ENCODE measurements around the gene SLC4A11. TPM values are rescaled to one million over a fixed set of nuclear protein-coding genes. Genes with fewer than 3 reads are reported as not detected.

Gene SLC4A11
- total RNA-seq, 4 donors from 2014 or later, result 26.3 to 133 (median 85.8) TPM

DNA sequence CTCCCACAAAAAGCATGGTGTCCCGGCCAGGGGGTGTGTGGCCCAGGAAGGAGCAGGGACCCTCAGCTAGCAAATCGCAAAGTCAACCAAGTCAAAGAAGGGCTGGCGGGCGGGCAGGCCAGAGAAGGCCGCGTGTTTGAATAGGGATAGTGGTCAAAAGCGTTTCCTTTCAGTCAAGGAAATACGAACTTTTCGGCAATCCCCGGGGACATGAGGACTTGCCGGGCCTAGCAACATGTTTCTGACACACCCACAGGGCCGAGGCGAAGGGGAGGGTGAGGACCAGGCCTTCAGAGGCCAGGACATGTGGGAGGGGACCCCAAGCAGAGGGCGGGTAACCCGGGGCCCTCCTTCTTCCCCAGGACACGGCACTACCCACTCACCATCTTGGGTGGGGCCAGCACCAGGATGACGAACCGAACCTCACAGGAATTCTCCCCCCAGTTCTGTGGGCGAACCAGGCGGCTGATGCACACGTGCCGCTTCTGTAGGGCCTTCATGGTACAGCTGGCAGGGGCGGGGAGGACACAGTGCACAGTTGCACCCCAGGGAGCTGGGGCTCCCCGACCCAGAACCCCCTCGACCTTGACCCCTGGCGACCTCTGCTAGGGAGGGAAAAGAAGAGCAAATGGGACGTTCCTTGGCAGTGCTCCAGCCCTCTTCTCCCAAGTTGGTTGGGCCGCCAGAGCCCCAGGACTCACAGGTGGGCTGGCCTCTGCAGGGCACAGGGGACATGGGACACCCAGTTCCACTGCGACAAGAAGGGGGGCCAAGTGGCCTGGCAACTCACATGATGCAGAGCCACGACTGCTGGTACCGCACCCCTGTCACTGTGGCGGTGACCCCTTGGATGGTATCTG, 5.6 kb downstream of the SLC4A11 start:
- peaks cover 13 to 24% of the 10 kb centered on the region in 2 donors for H3K36me3 ChIP-seq
- H3K27ac ChIP-seq, result no peak overlapping the region
- intact Hi-C loops (cut with DNase I), result no loop called here
- no peak for DNase-seq
- TF ChIP-seq, protein P1, sequence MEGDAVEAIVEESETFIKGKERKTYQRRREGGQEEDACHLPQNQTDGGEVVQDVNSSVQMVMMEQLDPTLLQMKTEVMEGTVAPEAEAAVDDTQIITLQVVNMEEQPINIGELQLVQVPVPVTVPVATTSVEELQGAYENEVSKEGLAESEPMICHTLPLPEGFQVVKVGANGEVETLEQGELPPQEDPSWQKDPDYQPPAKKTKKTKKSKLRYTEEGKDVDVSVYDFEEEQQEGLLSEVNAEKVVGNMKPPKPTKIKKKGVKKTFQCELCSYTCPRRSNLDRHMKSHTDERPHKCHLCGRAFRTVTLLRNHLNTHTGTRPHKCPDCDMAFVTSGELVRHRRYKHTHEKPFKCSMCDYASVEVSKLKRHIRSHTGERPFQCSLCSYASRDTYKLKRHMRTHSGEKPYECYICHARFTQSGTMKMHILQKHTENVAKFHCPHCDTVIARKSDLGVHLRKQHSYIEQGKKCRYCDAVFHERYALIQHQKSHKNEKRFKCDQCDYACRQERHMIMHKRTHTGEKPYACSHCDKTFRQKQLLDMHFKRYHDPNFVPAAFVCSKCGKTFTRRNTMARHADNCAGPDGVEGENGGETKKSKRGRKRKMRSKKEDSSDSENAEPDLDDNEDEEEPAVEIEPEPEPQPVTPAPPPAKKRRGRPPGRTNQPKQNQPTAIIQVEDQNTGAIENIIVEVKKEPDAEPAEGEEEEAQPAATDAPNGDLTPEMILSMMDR (IDR thresholded peaks at IDR 0.05), result no peak
- TF ChIP-seq POLR2A (IDR thresholded peaks at IDR 0.05), result no peak
- H3K4me3 ChIP-seq (replicated peaks in 1 of 3), result no peak overlapping the region
- no peaks in the 10 kb centered on the region for H3K27me3 ChIP-seq
- WGBS, 2 donors, result 83 to 90% methylated on average over 20 to 26 of the region's 32 CpGs
- H3K4me1 ChIP-seq, result peaks cover 9 to 28% of the 10 kb centered on the region in 2 donors
- H3K9me3 ChIP-seq, result no peaks in the 10 kb centered on the region

DNA sequence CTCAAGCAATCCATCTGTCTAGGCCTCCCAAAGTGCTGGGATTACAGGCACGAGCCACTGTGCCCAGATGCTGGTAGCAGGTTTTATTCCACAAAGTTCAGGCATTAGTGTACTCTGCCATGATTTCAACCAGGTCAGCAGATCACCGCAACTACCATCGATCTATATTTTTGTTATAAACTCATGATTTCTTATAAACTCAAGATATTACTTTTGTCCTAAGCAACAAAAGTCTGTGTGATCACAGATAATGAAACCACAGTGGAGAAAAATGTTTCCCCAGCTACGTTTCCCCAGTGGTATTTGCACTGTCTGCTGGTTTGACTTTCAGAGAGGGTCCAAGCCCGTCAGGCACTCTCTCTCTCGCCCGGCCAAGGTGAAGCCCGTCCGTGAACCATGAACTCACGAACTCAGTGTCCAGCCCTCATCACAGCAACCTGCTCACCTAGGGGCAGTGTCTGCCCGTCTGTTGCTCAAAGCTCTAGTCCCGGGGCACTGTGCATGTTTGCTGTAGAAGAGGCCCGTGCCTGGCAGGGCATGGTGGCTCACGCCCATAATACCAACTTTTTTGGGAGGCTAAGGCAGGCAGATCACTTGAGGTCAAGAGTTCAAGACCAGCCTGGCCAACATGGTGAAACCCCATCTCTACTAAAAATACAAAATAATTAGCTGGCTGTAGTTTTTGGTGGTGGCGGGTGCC, 7.0 kb downstream of the SLC4A11 start:
- Histone ChIP-seq H3K4me1 (peaks cover 0 to 15% of the 10 kb centered on the region in 2 donors), H3K27me3 (no peaks in the 10 kb centered on the region), H3K27ac (no peak overlapping the region), H3K4me3 (replicated peaks in 1 of 3) (no peak overlapping the region), H3K36me3 (peaks cover 13 to 29% of the 10 kb centered on the region in 2 donors), H3K9me3 (no peaks in the 10 kb centered on the region)
- TF ChIP-seq, protein P1 (IDR thresholded peaks at IDR 0.05), result no peak
- TF ChIP-seq POLR2A (IDR thresholded peaks at IDR 0.05), result no peak
- WGBS, 2 donors, result 93 to 97% methylated on average over 15 of the region's 15 CpGs
- DNase-seq, result no peak
- intact Hi-C loops (cut with DNase I), result no loop called here

DNA sequence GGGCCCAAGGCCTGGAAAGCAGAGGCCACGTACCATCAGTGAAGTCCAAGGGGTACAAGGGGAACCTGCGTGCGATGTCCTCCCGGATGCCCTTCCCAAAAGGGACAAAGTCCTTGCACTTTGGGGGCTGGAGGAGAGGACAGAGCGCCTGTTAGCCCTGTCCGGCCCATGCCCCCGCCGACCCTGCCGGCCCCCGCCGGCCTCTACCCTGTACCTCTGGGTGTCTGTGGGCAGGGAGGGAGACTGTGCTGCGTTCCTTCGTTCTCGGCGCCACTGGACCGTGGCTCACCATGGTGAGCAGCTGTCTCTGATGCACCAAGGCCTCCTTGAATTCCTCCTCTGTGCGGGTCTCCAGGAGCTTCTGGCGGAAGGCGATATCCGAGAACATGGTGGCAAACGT, 7.9 kb downstream of the SLC4A11 start:
- peaks cover 13 to 31% of the 10 kb centered on the region in 2 donors for H3K36me3 ChIP-seq
- TF ChIP-seq POLR2A (IDR thresholded peaks at IDR 0.05), result no peak
- TF ChIP-seq, protein P1 (IDR thresholded peaks at IDR 0.05), result no peak
- H3K9me3 ChIP-seq, result no peaks in the 10 kb centered on the region
- no peaks in the 10 kb centered on the region for H3K27me3 ChIP-seq
- H3K4me1 ChIP-seq, result peaks cover 0 to 7% of the 10 kb centered on the region in 2 donors
- intact Hi-C loops (cut with DNase I), result no loop called here
- DNase-seq, result no peak
- H3K4me3 ChIP-seq (replicated peaks in 1 of 3), result no peak overlapping the region
- H3K27ac ChIP-seq, result no peak overlapping the region
- 94 to 98% methylated on average over 14 to 21 of the region's 21 CpGs for WGBS, 2 donors

DNA sequence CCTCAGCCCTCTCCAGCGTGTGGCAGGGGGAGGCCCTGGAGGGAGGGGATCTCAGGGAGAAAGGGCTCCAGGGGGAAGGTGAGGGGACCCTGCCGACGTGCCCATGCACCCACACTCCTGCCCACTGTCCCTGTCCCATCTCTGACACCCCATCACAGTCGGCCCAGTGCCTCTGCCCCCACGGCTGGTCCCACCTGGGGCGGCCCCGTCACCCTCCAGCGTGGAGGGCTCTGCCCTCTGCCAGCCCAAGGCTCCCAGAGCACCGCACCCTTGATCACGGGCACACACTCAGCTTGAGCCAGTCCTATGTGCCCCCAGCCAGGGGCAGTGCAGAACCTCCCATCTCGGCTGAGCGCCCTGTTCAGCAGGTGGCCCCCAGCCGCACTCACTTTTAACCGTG, 9.2 kb downstream of the SLC4A11 start:
- Histone ChIP-seq H3K4me1 (peaks cover 0 to 6% of the 10 kb centered on the region in 2 donors), H3K27me3 (no peaks in the 10 kb centered on the region), H3K9me3 (no peaks in the 10 kb centered on the region), H3K36me3 (peaks cover 13 to 31% of the 10 kb centered on the region in 2 donors), H3K27ac (no peak overlapping the region), H3K4me3 (replicated peaks in 1 of 3) (no peak overlapping the region)
- TF ChIP-seq, protein P1 (IDR thresholded peaks at IDR 0.05), result no peak
- TF ChIP-seq POLR2A (IDR thresholded peaks at IDR 0.05), result no peak
- intact Hi-C loops (cut with DNase I), result no loop called here
- 89 to 95% methylated on average over 8 to 14 of the region's 14 CpGs for WGBS, 2 donors
- no peak for DNase-seq

DNA sequence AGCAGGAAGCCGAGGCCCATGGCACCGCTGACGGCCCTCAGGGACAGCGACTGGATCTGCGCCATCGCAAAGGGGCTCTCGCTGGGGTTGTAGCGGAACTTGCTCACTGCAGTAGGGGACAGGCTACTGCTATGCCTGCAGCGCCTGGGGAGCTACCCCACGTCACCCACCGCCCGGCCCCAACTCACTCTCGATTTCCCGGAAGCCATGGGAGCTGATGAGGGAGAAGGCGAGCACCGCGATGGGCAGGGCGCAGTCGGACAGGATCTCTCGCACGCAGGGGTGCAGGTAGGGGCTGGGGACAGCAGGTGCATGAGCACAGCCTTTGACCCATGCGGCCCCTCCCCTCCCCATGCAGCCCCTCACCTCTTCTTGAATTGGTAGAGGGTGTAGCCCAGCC, 9.8 kb downstream of the SLC4A11 start:
- Histone ChIP-seq H3K4me1 (peaks cover 2 to 12% of the 10 kb centered on the region in 2 donors), H3K27me3 (no peaks in the 10 kb centered on the region), H3K36me3 (peaks cover 13 to 31% of the 10 kb centered on the region in 2 donors), H3K9me3 (no peaks in the 10 kb centered on the region), H3K27ac (no peak overlapping the region), H3K4me3 (replicated peaks in 1 of 3) (no peak overlapping the region)
- no peak for DNase-seq
- WGBS, 2 donors, result 93 to 96% methylated on average over 15 to 18 of the region's 22 CpGs
- no peak for TF ChIP-seq POLR2A (IDR thresholded peaks at IDR 0.05)
- TF ChIP-seq, protein P1 (IDR thresholded peaks at IDR 0.05), result no peak
- intact Hi-C loops (cut with DNase I), result no loop called here
